IPS-15b (cell line): Measurements from ENCODE around the gene TMEM135.
"Not testable (repeated sequence)": the region's sequence is repeated elsewhere in the genome, so short reads cannot be mapped to it uniquely, and the experiment has no call there.

Experiments
- H3K27me3 ChIP-seq: one replicate; pipeline ENCODE4 v1.6.1; 2013; ENCODE audit warnings: low read length; ENCODE audit not compliant: control insufficient read depth, insufficient read depth
- H3K36me3 ChIP-seq: one replicate; pipeline ENCODE4 v1.6.1; 2013; ENCODE audit warnings: low read length; ENCODE audit not compliant: control insufficient read depth, insufficient read depth
- H3K4me1 ChIP-seq: one replicate; pipeline ENCODE4 v1.6.1; 2013; ENCODE audit warnings: mild to moderate bottlenecking, low read length; ENCODE audit not compliant: control insufficient read depth, insufficient read depth
- H3K4me3 ChIP-seq: one replicate; pipeline ENCODE4 v1.5.1; 2013; ENCODE audit warnings: low read depth, low read length
- H3K9ac ChIP-seq: one replicate; pipeline ENCODE4 v1.6.1; 2013; ENCODE audit warnings: low read depth, mild to moderate bottlenecking, low read length
- H3K9me3 ChIP-seq: one replicate; pipeline ENCODE4 v1.6.1; 2013; ENCODE audit warnings: mild to moderate bottlenecking, low read length; ENCODE audit not compliant: control insufficient read depth, insufficient read depth

TMEM135 gene

GRCh38 chr11:87254562-87254961, 216.8 kb downstream of the TMEM135 start:
- Histone ChIP-seq H3K27me3 (no peaks in the 10 kb centered on the region), H3K4me1 (no peaks in the 10 kb centered on the region), H3K9ac (no peak overlapping the region), H3K4me3 (no peak overlapping the region), H3K9me3 (no peaks in the 10 kb centered on the region), H3K36me3 (no peaks in the 10 kb centered on the region)

- Histone ChIP-seq H3K27me3 (no peaks in the 10 kb centered on the region), H3K4me1 (no peaks in the 10 kb centered on the region), H3K9ac (no peak overlapping the region), H3K4me3 (no peak overlapping the region), H3K36me3 (no peaks in the 10 kb centered on the region), H3K9me3 (no peaks in the 10 kb centered on the region)
Measured at GRCh38 chr11:87255589-87255988, 217.9 kb downstream of the TMEM135 start.

GRCh38 chr11:87256694-87257340, 219.1 kb downstream of the TMEM135 start:
- H3K9me3 ChIP-seq, result no peaks in the 10 kb centered on the region
- H3K9ac ChIP-seq, result no peak overlapping the region
- H3K4me1 ChIP-seq, result no peaks in the 10 kb centered on the region
- H3K27me3 ChIP-seq, result no peaks in the 10 kb centered on the region
- no peaks in the 10 kb centered on the region for H3K36me3 ChIP-seq
- no peak overlapping the region for H3K4me3 ChIP-seq

GRCh38 chr11:87258171-87258833, 220.6 kb downstream of the TMEM135 start:
- H3K9me3 ChIP-seq, result no peaks in the 10 kb centered on the region
- no peaks in the 10 kb centered on the region for H3K36me3 ChIP-seq
- H3K4me3 ChIP-seq, result no peak overlapping the region
- no peak overlapping the region for H3K9ac ChIP-seq
- H3K27me3 ChIP-seq, result no peaks in the 10 kb centered on the region
- no peaks in the 10 kb centered on the region for H3K4me1 ChIP-seq

GRCh38 chr11:87259736-87260135, 222.0 kb downstream of the TMEM135 start:
- no peaks in the 10 kb centered on the region for H3K36me3 ChIP-seq
- H3K27me3 ChIP-seq, result no peaks in the 10 kb centered on the region
- no peaks in the 10 kb centered on the region for H3K9me3 ChIP-seq
- H3K9ac ChIP-seq, result no peak overlapping the region
- H3K4me3 ChIP-seq, result no peak overlapping the region
- no peaks in the 10 kb centered on the region for H3K4me1 ChIP-seq

GRCh38 chr11:87260811-87261210, 223.1 kb downstream of the TMEM135 start:
- H3K36me3 ChIP-seq, result no peaks in the 10 kb centered on the region
- no peaks in the 10 kb centered on the region for H3K9me3 ChIP-seq
- no peak overlapping the region for H3K4me3 ChIP-seq
- H3K9ac ChIP-seq, result no peak overlapping the region
- no peaks in the 10 kb centered on the region for H3K27me3 ChIP-seq
- no peaks in the 10 kb centered on the region for H3K4me1 ChIP-seq

GRCh38 chr11:87263264-87263838, 225.6 kb downstream of the TMEM135 start:
- no peaks in the 10 kb centered on the region for H3K27me3 ChIP-seq
- H3K4me3 ChIP-seq, result no peak overlapping the region
- H3K36me3 ChIP-seq, result no peaks in the 10 kb centered on the region
- no peaks in the 10 kb centered on the region for H3K4me1 ChIP-seq
- H3K9ac ChIP-seq, result no peak overlapping the region
- no peaks in the 10 kb centered on the region for H3K9me3 ChIP-seq

GRCh38 chr11:87263979-87264378, 226.2 kb downstream of the TMEM135 start:
- H3K4me1 ChIP-seq, result no peaks in the 10 kb centered on the region
- H3K4me3 ChIP-seq, result no peak overlapping the region
- H3K36me3 ChIP-seq, result no peaks in the 10 kb centered on the region
- H3K27me3 ChIP-seq, result no peaks in the 10 kb centered on the region
- H3K9ac ChIP-seq, result no peak overlapping the region
- H3K9me3 ChIP-seq, result no peaks in the 10 kb centered on the region

- Histone ChIP-seq H3K4me3 (no peak overlapping the region), H3K36me3 (no peaks in the 10 kb centered on the region), H3K4me1 (no peaks in the 10 kb centered on the region), H3K9ac (no peak overlapping the region), H3K9me3 (no peaks in the 10 kb centered on the region), H3K27me3 (no peaks in the 10 kb centered on the region)
Measured at GRCh38 chr11:87265132-87265531, 227.4 kb downstream of the TMEM135 start.

GRCh38 chr11:87265979-87266378, 228.2 kb downstream of the TMEM135 start:
- no peaks in the 10 kb centered on the region for H3K4me1 ChIP-seq
- no peaks in the 10 kb centered on the region for H3K9me3 ChIP-seq
- no peaks in the 10 kb centered on the region for H3K27me3 ChIP-seq
- no peak overlapping the region for H3K9ac ChIP-seq
- no peak overlapping the region for H3K4me3 ChIP-seq
- H3K36me3 ChIP-seq, result no peaks in the 10 kb centered on the region

- H3K27me3 ChIP-seq, result no peaks in the 10 kb centered on the region
- H3K9me3 ChIP-seq, result no peaks in the 10 kb centered on the region
Measured at GRCh38 chr11:87266751-87267150, 229.0 kb downstream of the TMEM135 start.

GRCh38 chr11:87271951-87272350, 234.2 kb downstream of the TMEM135 start:
- not testable (repeated sequence) for H3K4me3 ChIP-seq, H3K9ac ChIP-seq, H3K36me3 ChIP-seq, H3K4me1 ChIP-seq, H3K27me3 ChIP-seq, H3K9me3 ChIP-seq

More at GRCh38 chr11:87266751-87267150, 229.0 kb downstream of the TMEM135 start:
- no peak overlapping the region for H3K4me3 ChIP-seq
- no peaks in the 10 kb centered on the region for H3K36me3 ChIP-seq
- H3K4me1 ChIP-seq, result no peaks in the 10 kb centered on the region
- no peak overlapping the region for H3K9ac ChIP-seq
